Esophagus mucosa (tissue), 1 donor: ENCODE measurements around the gene CENPS. TPM values are rescaled to one million over a fixed set of nuclear protein-coding genes. Genes with fewer than 3 reads are reported as not detected.

Source experiments
- total RNA-seq: library from RNA; stranded (reverse); gene quantifications from one replicate; pipeline ENCODE4 v1.2.4, GENCODE V29; 2023
- donor health status: DM: yes; HTN: yes; CAD: no.

The CENPS gene
- total RNA-seq, 1 donor from 2014 or later: 11.8 TPM

Other genes starting within 250 kb of the CENPS start
- 32.7 TPM for gene KIF1B, start 219.9 kb upstream of the CENPS start, total RNA-seq
- gene PGD, start 31.4 kb upstream of the CENPS start, total RNA-seq: 581 TPM
- gene CORT, start 19.6 kb downstream of the CENPS start, total RNA-seq: 0.28 TPM
- 31.6 TPM for gene DFFA, start 42.1 kb downstream of the CENPS start, total RNA-seq
- gene PEX14, start 44.5 kb downstream of the CENPS start, total RNA-seq: 16.2 TPM